ENCODE data around the gene ZCCHC2. TPM values are rescaled to one million over a fixed set of nuclear protein-coding genes. Genes with fewer than 3 reads are reported as not detected.
A peak's percentile ranks its signal among the peaks of the same experiment; 100 is the strongest.

The ZCCHC2 gene
- total and polyA plus RNA-seq, 9 of the 15 experiments (the other 6 are each of a cell fraction or from before 2014, with no cell fraction given), result 1.0 to 9.2 (median 6.0) TPM

DNA sequence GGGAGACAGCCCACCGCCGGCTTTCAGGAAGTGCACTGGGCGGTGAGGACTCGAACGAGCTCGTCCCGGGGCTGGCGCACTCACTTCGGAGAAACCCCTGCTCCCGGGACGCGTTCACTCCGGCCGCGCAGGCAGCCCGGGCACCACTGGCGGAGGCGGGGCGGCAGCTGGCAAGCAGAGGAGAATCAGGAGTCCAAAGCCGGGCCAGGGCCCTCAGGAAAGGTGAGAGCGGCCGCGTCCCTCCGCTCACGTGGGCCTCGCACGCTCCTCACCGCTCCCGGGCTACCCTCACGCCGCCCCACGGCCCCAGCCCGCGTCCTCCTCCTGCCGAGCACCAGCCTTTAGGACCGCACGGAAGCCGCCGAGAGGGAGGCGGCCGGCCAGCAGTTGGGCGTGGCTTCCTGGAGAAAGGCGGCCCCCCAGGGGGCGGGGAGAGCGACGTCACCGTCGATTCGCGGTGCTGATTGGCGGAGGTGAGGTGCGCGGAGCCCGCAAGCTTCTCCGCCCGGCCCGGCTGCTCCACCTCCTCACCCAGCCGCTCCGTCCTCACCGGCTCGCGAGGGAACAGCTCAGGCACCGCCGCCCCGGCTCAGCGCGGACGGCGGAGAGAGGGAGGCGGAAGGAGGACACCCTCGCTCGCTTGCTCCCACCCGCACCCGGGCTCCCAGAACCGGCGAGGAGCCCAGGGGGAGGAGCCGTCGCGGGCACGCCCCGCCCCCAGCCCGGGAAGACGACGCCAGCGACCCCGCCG, at the start of gene ZCCHC2 (continued):
- TF ChIP-seq, protein P1, sequence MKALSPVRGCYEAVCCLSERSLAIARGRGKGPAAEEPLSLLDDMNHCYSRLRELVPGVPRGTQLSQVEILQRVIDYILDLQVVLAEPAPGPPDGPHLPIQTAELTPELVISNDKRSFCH (CRISPR knock-in tag; IDR thresholded peaks at IDR 0.05), result no peak
- TF ChIP-seq, protein P1 (tag; IDR thresholded peaks at IDR 0.05), result 0 out of 2 replicates have a peak, but pooled peaks have one; percentile 69
- TF ChIP-seq CTBP1 (IDR thresholded peaks at IDR 0.05; ENCODE audit: borderline replicate concordance), result peak; percentile 89; the same call in 1 of the 2 replicates
- peak; percentile 86 for TF ChIP-seq CREM (IDR thresholded peaks at IDR 0.05; ENCODE audit: low read depth)
- TF ChIP-seq FIP1L1 (IDR thresholded peaks at IDR 0.05; ENCODE audit: low read depth, low read length, poor library complexity, severe bottlenecking), result peak; percentile 71
- peak; percentile 95 for TF ChIP-seq TAF1 (IDR thresholded peaks at IDR 0.05; ENCODE audit: control insufficient read depth, extremely low read depth, insufficient read depth, low read length, severe bottlenecking)
- TF ChIP-seq BRD9 (IDR thresholded peaks at IDR 0.05; ENCODE audit: low read depth, partially characterized antibody), result no peak
- TF ChIP-seq NBN (IDR thresholded peaks at IDR 0.05; ENCODE audit: low read depth), result no peak
- no peak for TF ChIP-seq KAT7 (CRISPR knock-in tag; IDR thresholded peaks at IDR 0.05; ENCODE audit: borderline replicate concordance)
- TF ChIP-seq HMG20B (CRISPR knock-in tag; IDR thresholded peaks at IDR 0.05), result no peak
- TF ChIP-seq, protein P2, sequence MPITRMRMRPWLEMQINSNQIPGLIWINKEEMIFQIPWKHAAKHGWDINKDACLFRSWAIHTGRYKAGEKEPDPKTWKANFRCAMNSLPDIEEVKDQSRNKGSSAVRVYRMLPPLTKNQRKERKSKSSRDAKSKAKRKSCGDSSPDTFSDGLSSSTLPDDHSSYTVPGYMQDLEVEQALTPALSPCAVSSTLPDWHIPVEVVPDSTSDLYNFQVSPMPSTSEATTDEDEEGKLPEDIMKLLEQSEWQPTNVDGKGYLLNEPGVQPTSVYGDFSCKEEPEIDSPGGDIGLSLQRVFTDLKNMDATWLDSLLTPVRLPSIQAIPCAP (CRISPR knock-in tag; IDR thresholded peaks at IDR 0.05; ENCODE audit: borderline replicate concordance), result no peak
- no peak for TF ChIP-seq SRSF1 (IDR thresholded peaks at IDR 0.05; ENCODE audit: low read depth, low read length)
- TF ChIP-seq NFYB (IDR thresholded peaks at IDR 0.05; ENCODE audit: extremely low read depth, insufficient read length), result no peak
- peak; percentile 75; the same call in 1 of the 2 replicates for TF ChIP-seq ATF7 (IDR thresholded peaks at IDR 0.05)
- TF ChIP-seq, protein P3, sequence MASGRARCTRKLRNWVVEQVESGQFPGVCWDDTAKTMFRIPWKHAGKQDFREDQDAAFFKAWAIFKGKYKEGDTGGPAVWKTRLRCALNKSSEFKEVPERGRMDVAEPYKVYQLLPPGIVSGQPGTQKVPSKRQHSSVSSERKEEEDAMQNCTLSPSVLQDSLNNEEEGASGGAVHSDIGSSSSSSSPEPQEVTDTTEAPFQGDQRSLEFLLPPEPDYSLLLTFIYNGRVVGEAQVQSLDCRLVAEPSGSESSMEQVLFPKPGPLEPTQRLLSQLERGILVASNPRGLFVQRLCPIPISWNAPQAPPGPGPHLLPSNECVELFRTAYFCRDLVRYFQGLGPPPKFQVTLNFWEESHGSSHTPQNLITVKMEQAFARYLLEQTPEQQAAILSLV (tag; IDR thresholded peaks at IDR 0.05), result no peak
- TF ChIP-seq, protein P4, sequence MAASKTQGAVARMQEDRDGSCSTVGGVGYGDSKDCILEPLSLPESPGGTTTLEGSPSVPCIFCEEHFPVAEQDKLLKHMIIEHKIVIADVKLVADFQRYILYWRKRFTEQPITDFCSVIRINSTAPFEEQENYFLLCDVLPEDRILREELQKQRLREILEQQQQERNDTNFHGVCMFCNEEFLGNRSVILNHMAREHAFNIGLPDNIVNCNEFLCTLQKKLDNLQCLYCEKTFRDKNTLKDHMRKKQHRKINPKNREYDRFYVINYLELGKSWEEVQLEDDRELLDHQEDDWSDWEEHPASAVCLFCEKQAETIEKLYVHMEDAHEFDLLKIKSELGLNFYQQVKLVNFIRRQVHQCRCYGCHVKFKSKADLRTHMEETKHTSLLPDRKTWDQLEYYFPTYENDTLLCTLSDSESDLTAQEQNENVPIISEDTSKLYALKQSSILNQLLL (CRISPR knock-in tag; IDR thresholded peaks at IDR 0.05; ENCODE audit: borderline replicate concordance), result no peak
- TF ChIP-seq JUND (IDR thresholded peaks at IDR 0.05; ENCODE audit: borderline replicate concordance, low read depth, low read length), result no peak
- no peak; the same call in 2 of the 3 replicates for TF ChIP-seq JUND (tag; IDR thresholded peaks at IDR 0.05; ENCODE audit: borderline replicate concordance, low read depth, low read length)
- TF ChIP-seq, protein P5, sequence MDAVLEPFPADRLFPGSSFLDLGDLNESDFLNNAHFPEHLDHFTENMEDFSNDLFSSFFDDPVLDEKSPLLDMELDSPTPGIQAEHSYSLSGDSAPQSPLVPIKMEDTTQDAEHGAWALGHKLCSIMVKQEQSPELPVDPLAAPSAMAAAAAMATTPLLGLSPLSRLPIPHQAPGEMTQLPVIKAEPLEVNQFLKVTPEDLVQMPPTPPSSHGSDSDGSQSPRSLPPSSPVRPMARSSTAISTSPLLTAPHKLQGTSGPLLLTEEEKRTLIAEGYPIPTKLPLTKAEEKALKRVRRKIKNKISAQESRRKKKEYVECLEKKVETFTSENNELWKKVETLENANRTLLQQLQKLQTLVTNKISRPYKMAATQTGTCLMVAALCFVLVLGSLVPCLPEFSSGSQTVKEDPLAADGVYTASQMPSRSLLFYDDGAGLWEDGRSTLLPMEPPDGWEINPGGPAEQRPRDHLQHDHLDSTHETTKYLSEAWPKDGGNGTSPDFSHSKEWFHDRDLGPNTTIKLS (IDR thresholded peaks at IDR 0.05; ENCODE audit: borderline replicate concordance, low read depth), result peak; percentile 56; the same call in 1 of the 2 replicates
- no peak; the same call in 1 of the 2 replicates for TF ChIP-seq RNF2 (IDR thresholded peaks at IDR 0.05)
- TF ChIP-seq MAFK (IDR thresholded peaks at IDR 0.05; ENCODE audit: low read length), result no peak
- TF ChIP-seq ZNF239 (CRISPR knock-in tag; IDR thresholded peaks at IDR 0.05), result no peak
- TF ChIP-seq ZFPM2 (CRISPR knock-in tag; IDR thresholded peaks at IDR 0.05), result no peak
- no peak for TF ChIP-seq TBL1XR1 (IDR thresholded peaks at IDR 0.05; ENCODE audit: low read length in 2 of 2)

Data from K562 (cell line).